Parathyroid adenoma (tissue), 2 donors: ENCODE data around the gene TBC1D4.

Experiments used
- H2AFZ ChIP-seq: fragments of 300-600 bp; sonication (generic); one replicate; pipeline ENCODE4 v1.7.0; 2017; ENCODE audit warnings: antibody characterized with exemption, mild to moderate bottlenecking
- H3K27ac ChIP-seq: fragments of 300-600 bp; sonication (generic); one replicate; pipeline ENCODE4 v1.7.0; 2017
- H3K27me3 ChIP-seq: fragments of 300-600 bp; sonication (generic); one replicate; pipeline ENCODE4 v1.7.0; 2017; ENCODE audit warnings: low read length; ENCODE audit not compliant: control insufficient read depth, insufficient read depth
- H3K36me3 ChIP-seq: fragments of 300-600 bp; sonication (generic); one replicate; pipeline ENCODE4 v1.7.0; 2017; ENCODE audit warnings: low read length; ENCODE audit not compliant: control insufficient read depth, insufficient read depth
- H3K4me1 ChIP-seq: fragments of 300-600 bp; sonication (generic); one replicate; pipeline ENCODE4 v1.7.0; 2017; ENCODE audit warnings: control low read depth
- H3K4me2 ChIP-seq: fragments of 300-600 bp; sonication (generic); one replicate; pipeline ENCODE4 v1.7.0; 2017; ENCODE audit warnings: low read length
- H3K4me3 ChIP-seq: fragments of 300-600 bp; sonication (generic); one replicate; pipeline ENCODE4 v1.7.0; 2017; ENCODE audit warnings: low read depth, low read length
- H3K79me2 ChIP-seq: fragments of 300-600 bp; sonication (generic); one replicate; pipeline ENCODE4 v1.7.0; 2017; ENCODE audit warnings: control low read depth
- H3K9ac ChIP-seq: fragments of 300-600 bp; sonication (generic); one replicate; pipeline ENCODE4 v1.7.0; 2017; ENCODE audit warnings: mild to moderate bottlenecking
- H3K9me3 ChIP-seq: fragments of 300-600 bp; sonication (generic); one replicate; pipeline ENCODE4 v1.7.0; 2017; ENCODE audit warnings: low read length; ENCODE audit not compliant: control insufficient read depth
- CTCF ChIP-seq: fragments of 300-600 bp; sonication (generic); IDR thresholded peaks from one replicate; pipeline ENCODE4 v1.7.0; 2017; ENCODE audit warnings: antibody characterized with exemption, mild to moderate bottlenecking
- donor health status: primary hyperparathyroidism.

Gene TBC1D4

GRCh38 chr13:75478659-75479058, 3.3 kb downstream of the TBC1D4 start:
- Histone ChIP-seq H3K9ac (no peak overlapping the region), H3K4me2 (no peak overlapping the region), H3K4me3 (no peak overlapping the region), H3K27me3 (no peaks in the 10 kb centered on the region), H3K27ac (no peak overlapping the region), H3K79me2 (no peaks in the 10 kb centered on the region), H3K9me3 (no peaks in the 10 kb centered on the region), H3K36me3 (no peaks in the 10 kb centered on the region), H3K4me1 (no peaks in the 10 kb centered on the region), H2AFZ (no peak overlapping the region)
- TF ChIP-seq CTCF, result no peak

DNA sequence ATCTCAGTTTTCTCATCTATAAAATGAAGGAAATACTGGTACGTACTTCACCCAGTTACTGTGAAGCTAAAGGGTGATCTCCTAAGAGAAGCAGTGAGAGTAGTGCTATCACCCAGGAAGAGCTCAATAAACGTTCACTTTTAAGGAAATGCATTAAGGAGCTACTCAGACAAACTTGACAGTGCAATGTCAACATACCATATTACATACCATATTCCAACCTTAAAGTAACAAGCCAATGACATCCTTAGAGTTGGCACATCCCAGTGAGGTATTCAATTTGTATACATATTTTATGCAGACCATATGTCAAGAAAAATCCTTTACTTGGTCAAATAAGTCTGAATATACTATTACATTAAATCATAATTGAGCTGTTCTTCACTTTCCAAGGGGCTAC, 7.0 kb downstream of the TBC1D4 start:
- TF ChIP-seq CTCF, result no peak
- Histone ChIP-seq H3K27ac (no peak overlapping the region), H3K4me2 (no peak overlapping the region), H3K4me3 (no peak overlapping the region), H3K27me3 (no peaks in the 10 kb centered on the region), H3K4me1 (no peaks in the 10 kb centered on the region), H3K36me3 (no peaks in the 10 kb centered on the region), H2AFZ (no peak overlapping the region), H3K9ac (no peak overlapping the region), H3K9me3 (no peaks in the 10 kb centered on the region), H3K79me2 (no peaks in the 10 kb centered on the region)

DNA sequence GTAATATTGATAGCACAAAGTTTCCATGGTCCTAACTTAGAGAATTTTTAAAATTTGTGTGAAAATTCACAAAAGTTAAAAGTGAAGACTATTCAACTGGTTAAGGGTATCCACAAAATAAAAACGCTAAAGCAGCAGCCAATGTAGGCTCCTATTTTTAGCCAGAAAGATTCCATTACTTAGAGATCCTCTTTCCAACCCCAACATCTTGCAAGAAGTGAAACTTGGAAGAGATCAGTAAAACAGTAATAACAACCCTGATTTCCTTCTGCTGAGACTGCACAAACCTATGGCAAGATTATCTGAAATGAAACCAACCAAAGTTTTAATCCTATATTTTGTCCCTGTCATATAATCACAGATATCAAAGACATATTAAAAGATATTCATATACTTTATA, 8.5 kb downstream of the TBC1D4 start:
- no peaks in the 10 kb centered on the region for H3K36me3 ChIP-seq
- H3K4me2 ChIP-seq, result no peak overlapping the region
- TF ChIP-seq CTCF, result no peak
- no peaks in the 10 kb centered on the region for H3K79me2 ChIP-seq
- no peak overlapping the region for H3K27ac ChIP-seq
- H3K27me3 ChIP-seq, result no peaks in the 10 kb centered on the region
- no peaks in the 10 kb centered on the region for H3K9me3 ChIP-seq
- H3K4me3 ChIP-seq, result no peak overlapping the region
- H2AFZ ChIP-seq, result no peak overlapping the region
- H3K4me1 ChIP-seq, result no peaks in the 10 kb centered on the region
- no peak overlapping the region for H3K9ac ChIP-seq

DNA sequence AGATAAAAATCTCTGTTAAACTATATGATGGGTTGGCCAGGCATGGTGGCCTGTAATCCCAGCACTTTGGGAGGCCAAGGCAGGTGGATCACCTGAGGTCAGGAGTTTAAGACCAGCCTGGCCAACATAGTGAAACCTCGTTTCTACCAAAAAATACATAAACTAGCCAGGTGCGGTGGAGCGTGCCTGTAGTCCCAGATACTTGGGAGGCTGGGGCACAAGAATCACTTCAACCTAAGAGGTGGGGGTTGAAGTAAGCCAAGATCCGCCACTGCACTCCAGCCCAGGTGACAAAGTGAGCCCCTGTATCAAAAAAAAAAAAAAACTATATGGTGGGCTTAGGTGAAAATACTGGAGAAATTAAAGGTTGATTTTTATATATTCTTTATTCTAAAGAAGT, 11.3 kb downstream of the TBC1D4 start:
- Histone ChIP-seq H3K4me1 (no peaks in the 10 kb centered on the region), H3K27ac (no peak overlapping the region), H3K4me3 (no peak overlapping the region), H3K4me2 (no peak overlapping the region), H3K27me3 (no peaks in the 10 kb centered on the region), H3K79me2 (no peaks in the 10 kb centered on the region), H2AFZ (no peak overlapping the region), H3K9me3 (no peaks in the 10 kb centered on the region), H3K36me3 (no peaks in the 10 kb centered on the region), H3K9ac (no peak overlapping the region)
- TF ChIP-seq CTCF, result no peak

- Histone ChIP-seq H3K79me2 (no peaks in the 10 kb centered on the region), H3K9ac (no peak overlapping the region), H3K4me1 (no peaks in the 10 kb centered on the region), H3K36me3 (no peaks in the 10 kb centered on the region), H3K4me3 (no peak overlapping the region), H3K27me3 (no peaks in the 10 kb centered on the region), H3K27ac (no peak overlapping the region), H2AFZ (no peak overlapping the region), H3K4me2 (no peak overlapping the region), H3K9me3 (no peaks in the 10 kb centered on the region)
- no peak for TF ChIP-seq CTCF
These were observed 12.9 kb downstream of the TBC1D4 start for GRCh38 chr13:75469047-75469446.
